Mesothelial cell of epicardium (in vitro differentiated cells): ENCODE measurements around the gene SRPX2. TPM values are rescaled to one million over a fixed set of nuclear protein-coding genes. Genes with fewer than 3 reads are reported as not detected.

Source experiments
- DNase-seq, 2 experiments: peaks; one replicate each; pipeline ENCODE4 v3.0.0; 2021; ENCODE audit warnings: low spot score in 2 of 2; ENCODE audit not compliant: unreplicated experiment in 2 of 2
- H3K27ac Mint-ChIP-seq: 2 replicates; pipeline ENCODE4 v1.8.0; 2021; ENCODE audit warnings: mixed read lengths
- H3K27me3 Mint-ChIP-seq: 2 replicates; pipeline ENCODE4 v1.8.0; 2021; ENCODE audit warnings: low read depth, mixed read lengths
- H3K36me3 Mint-ChIP-seq: 2 replicates; pipeline ENCODE4 v1.8.0; 2021; ENCODE audit warnings: mixed read lengths
- H3K4me1 Mint-ChIP-seq: 2 replicates; pipeline ENCODE4 v1.8.0; 2021; ENCODE audit warnings: mixed read lengths
- H3K4me3 Mint-ChIP-seq: 2 replicates; pipeline ENCODE4 v1.8.0; 2021; ENCODE audit warnings: mild to moderate bottlenecking, moderate library complexity, mixed read lengths
- H3K9me3 Mint-ChIP-seq: 2 replicates; pipeline ENCODE4 v1.8.0; 2021; ENCODE audit warnings: mixed read lengths
- CTCF ChIP-seq: fragments of 200-600 bp; sonication (generic); IDR thresholded peaks from one replicate; pipeline ENCODE4 v1.5.0; 2021; ENCODE audit warnings: antibody characterized with exemption; ENCODE audit not compliant: unreplicated experiment
- total RNA-seq: library from RNA; stranded (reverse); gene quantifications from 3 replicates; pipeline ENCODE4 v1.2.1, GENCODE V29; 2021

SRPX2 gene
- total RNA-seq, 1 donor from 2014 or later: 16.2 TPM

DNA sequence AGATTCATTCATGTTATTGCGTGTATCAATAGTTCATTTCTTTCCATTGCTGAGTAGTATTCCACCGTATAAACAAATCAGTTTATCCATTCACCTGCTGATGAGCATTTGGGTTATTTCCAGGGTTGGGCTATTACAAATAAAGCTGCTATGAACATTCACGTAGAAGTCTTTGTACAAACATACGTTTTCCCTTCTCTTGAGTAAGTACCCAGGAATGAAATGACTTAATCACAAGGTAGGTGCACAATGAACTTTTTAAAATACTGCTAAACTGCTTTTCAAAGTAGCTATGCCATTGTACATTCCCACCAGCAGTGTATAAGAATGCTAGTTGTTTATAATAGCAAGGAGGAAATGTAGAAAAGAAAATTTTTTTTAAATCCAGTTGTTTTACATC is 52.0 kb downstream of the SRPX2 start:
- Mint-ChIP-seq H3K4me1 (peaks cover 12% of the 10 kb centered on the region), H3K4me3 (no peak overlapping the region), H3K9me3 (peaks cover 34% of the 10 kb centered on the region), H3K36me3 (no peaks in the 10 kb centered on the region), H3K27me3 (no peaks in the 10 kb centered on the region), H3K27ac (no peak overlapping the region)
- no peak for TF ChIP-seq CTCF
- DNase-seq: no peak

DNA sequence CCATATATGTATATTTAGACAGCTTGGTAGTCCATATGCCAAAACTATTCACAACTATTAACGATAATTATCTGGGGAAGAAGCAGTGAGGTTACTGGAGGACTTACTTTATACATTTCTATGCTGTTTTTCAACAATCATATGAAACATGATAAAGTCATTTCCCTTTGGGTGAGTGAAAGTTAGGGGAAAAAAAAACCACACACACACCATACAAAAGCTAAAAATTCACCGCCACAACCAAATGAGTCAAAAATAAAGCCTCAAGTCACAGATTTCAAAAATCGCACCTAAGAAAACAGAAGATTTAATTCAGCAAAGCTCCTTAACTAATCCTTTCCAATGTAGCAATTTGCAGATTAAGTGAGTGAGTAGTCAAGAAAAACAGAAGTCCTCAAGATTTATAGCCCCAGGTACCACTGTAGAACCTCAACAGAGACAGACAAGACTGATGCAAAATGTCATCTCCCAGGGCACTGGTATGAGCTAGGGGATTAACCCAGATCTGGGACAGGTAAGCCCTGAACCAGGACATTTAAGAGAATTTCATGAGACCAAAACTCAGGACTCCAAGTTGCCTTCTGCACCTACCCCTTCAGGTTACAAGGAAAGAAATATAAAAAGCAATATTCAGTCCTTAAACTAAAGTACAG is 52.8 kb downstream of the SRPX2 start:
- Mint-ChIP-seq H3K9me3 (peaks cover 38% of the 10 kb centered on the region), H3K36me3 (no peaks in the 10 kb centered on the region), H3K4me3 (no peak overlapping the region), H3K27me3 (no peaks in the 10 kb centered on the region), H3K27ac (no peak overlapping the region), H3K4me1 (peaks cover 12% of the 10 kb centered on the region)
- no peak for DNase-seq
- no peak for TF ChIP-seq CTCF

DNA sequence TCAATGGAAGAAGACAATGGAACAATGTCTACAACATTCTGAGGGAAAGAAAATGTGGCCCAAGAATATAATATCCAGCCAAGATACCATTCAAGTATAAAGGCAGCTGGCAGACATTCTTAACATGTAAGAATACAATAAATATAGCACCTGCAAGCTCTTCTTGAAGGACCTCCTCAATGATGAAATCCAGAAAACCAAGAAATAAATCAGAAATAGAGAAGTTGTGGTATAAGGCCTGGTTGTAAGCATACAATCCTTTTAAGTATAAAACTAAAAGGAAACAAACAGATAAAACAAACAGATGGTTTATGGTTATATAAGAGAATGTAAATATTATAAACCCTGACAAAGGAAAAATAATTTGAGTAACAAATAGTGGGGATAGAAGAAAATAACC is 54.6 kb downstream of the SRPX2 start:
- Mint-ChIP-seq H3K27ac (no peak overlapping the region), H3K4me3 (no peak overlapping the region), H3K9me3 (peaks cover 29% of the 10 kb centered on the region), H3K4me1 (peaks cover 12% of the 10 kb centered on the region), H3K27me3 (no peaks in the 10 kb centered on the region), H3K36me3 (no peaks in the 10 kb centered on the region)
- no peak for DNase-seq
- TF ChIP-seq CTCF: no peak

DNA sequence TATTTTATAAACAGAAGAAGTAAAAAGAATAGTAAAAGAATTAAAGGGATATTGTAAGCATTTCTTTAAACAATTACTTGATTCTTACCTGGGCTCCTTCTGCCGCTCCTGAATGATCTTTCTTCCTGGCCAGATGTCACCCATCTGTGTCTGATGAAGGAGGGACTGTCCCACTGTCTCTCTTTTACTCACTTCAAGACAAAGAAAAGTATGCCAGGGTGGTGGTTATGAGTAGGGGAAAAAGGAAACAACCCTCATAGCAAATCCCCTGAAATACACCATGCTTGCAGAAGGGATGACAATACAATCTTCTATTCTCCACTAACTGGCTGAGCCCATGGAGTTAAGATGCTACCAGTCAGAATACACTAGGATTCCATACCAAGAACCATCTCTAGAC is 56.8 kb downstream of the SRPX2 start:
- TF ChIP-seq CTCF: no peak
- peaks cover 27% of the 10 kb centered on the region for H3K9me3 Mint-ChIP-seq
- no peaks in the 10 kb centered on the region for H3K4me1 Mint-ChIP-seq
- no peak for DNase-seq
- no peaks in the 10 kb centered on the region for H3K36me3 Mint-ChIP-seq
- H3K4me3 Mint-ChIP-seq: no peak overlapping the region
- no peak overlapping the region for H3K27ac Mint-ChIP-seq
- peaks cover 6% of the 10 kb centered on the region for H3K27me3 Mint-ChIP-seq

- Mint-ChIP-seq H3K4me3 (no peak overlapping the region), H3K27me3 (peaks cover 20% of the 10 kb centered on the region), H3K4me1 (no peaks in the 10 kb centered on the region), H3K9me3 (peaks cover 32% of the 10 kb centered on the region), H3K36me3 (no peaks in the 10 kb centered on the region), H3K27ac (no peak overlapping the region)
- no peak for DNase-seq
- TF ChIP-seq CTCF: no peak
Measured at GRCh38 chrX:100704581-100705203, 60.7 kb downstream of the SRPX2 start.

DNA sequence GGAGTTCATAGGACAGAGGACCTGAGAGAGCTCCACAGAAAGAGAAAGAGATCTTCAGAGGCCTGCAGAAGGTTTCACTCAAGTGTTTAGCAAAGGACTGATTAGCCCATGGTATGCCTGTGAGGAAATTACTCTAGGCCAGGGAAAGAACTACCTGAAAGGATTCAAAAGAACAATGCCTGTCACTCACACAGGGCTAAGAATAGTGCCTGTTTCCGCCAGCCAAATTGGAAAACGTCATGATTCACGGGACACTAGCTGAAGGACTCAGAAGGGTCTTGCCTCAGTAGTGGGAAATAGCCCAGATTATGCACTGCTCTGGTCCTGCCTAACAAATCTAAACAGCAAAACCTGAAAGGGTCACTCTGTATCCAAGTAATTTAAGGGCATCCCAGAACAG is 66.8 kb downstream of the SRPX2 start:
- Mint-ChIP-seq H3K4me1 (no peaks in the 10 kb centered on the region), H3K4me3 (no peak overlapping the region), H3K9me3 (peaks cover 30% of the 10 kb centered on the region), H3K36me3 (no peaks in the 10 kb centered on the region), H3K27ac (no peak overlapping the region), H3K27me3 (peaks cover 14% of the 10 kb centered on the region)
- TF ChIP-seq CTCF: no peak
- no peak for DNase-seq
